GM18868 (cell line): Measurements from ENCODE around the gene TAAR9.
A peak's percentile ranks its signal among the peaks of the same experiment; 100 is the strongest.

Experiments used
- ATAC-seq: cut with Tn5 transposase; IDR thresholded peaks from one replicate; pipeline ENCODE4 v1.9.1; 2021; ENCODE audit warnings: mild to moderate bottlenecking, moderate library complexity; ENCODE audit not compliant: unreplicated experiment

TAAR9 gene, protein sequence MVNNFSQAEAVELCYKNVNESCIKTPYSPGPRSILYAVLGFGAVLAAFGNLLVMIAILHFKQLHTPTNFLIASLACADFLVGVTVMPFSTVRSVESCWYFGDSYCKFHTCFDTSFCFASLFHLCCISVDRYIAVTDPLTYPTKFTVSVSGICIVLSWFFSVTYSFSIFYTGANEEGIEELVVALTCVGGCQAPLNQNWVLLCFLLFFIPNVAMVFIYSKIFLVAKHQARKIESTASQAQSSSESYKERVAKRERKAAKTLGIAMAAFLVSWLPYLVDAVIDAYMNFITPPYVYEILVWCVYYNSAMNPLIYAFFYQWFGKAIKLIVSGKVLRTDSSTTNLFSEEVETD

DNA sequence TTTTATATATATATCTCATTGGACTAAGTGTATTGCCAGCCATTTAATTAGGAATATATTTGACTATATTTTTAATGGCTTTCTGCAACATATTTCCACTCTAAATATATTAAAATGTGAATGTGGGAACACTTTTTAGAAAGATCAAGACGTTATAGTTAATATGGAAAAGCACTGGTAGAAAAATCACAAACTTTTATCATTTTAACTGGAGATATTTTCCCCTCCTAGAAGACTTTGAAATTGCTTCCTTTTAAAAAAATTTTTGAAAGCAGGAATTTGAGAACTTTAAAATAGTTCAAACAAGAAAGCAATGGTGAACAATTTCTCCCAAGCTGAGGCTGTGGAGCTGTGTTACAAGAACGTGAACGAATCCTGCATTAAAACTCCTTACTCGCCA is at the start of gene TAAR9:
TSS of gene TAAR9 (plus strand) at position 301 of the 400 bp plus-strand sequence. CDS start at position 314, 13 bp downstream.
- ATAC-seq, result no peak

DNA sequence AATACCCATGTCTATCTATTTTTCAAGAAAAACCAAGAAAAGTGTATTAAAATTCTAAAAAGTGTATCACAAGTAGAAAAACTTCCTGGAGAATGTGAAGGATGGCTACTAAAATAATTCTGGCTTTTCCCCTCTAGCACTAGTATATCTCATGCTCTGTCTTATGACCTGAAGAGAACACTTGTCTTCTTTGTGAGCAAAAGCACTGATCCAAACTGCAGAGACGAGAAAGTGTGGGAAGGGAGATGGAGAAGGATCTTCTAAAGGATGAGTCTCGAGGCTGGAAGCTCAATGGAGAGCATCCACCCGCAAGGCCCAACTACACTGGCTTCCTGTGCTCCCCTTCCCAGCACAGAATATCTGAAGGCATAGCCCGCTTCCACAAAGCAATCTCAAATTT is 48.7 kb upstream of the TAAR9 start:
- no peak for ATAC-seq

DNA sequence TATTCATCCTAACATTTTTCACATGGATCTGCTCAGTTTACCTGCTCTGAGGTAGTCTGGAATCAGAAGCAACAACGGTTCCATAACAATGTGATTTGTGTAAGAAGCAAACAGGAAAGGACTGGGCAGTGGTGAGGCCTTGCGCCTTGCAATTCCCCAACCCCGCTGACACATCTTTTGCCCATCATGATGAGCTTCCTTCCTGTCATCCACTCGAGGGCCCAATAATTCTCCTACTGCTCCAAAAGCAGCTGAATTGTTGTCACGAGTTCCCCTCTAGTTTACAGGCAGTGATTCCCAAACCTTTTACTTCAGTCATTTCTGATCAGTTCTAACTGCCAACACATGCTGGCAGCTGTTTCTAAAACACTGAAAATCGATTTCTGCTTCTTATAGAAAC is 48.1 kb upstream of the TAAR9 start:
- ATAC-seq, result no peak

DNA sequence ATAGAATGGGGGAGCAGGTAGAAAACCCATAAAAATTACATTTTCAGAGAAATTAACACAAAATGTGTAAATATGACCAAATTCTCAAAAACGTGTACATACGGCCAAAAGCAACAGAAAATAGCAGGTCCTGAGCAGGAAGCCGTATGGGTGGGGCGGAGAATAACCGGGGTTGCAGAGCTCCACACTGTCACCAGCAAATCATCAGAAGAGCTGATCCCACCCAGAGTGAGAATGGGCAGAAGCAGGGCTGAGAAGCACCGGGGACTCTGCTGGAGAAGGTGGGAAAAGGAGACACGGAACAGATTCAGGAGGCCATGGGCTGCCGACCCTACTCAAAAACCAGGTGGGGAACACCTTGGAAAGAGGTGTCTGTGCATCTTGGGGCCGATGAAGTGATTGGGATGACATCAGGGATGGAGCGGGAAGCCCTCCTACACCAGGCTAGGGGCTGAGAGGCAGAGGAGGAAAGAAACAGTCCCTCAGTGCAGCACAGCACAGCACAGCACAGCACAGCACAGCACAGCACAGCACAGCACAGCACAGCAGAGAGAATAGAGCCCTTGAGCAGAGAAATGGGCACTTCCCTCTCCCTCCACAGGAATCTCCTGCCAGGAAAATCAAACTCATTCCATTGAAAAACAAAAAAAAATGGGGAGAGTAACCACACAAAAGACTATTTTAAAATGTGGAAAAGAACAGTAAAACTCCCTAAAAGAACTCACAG is 47.4 kb upstream of the TAAR9 start:
- no peak for ATAC-seq

DNA sequence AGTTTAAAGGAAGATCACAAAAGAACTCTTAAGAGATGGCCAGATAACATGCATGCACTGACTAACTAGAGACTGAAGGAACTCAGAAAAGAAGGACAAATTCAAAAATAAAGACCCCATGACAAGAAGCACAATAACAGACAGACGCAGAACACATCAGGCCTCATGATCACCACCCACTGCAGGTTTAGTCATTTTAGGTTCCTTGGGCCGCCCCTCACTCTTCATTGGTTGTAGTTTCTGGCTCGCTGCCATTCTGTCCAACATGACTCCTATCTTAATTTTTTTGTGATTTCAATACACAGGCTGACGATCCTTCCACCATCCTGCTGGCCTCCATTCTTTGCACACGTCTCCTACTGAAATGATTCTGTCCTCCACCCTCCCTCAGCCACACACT is 46.8 kb upstream of the TAAR9 start:
- no peak for ATAC-seq

DNA sequence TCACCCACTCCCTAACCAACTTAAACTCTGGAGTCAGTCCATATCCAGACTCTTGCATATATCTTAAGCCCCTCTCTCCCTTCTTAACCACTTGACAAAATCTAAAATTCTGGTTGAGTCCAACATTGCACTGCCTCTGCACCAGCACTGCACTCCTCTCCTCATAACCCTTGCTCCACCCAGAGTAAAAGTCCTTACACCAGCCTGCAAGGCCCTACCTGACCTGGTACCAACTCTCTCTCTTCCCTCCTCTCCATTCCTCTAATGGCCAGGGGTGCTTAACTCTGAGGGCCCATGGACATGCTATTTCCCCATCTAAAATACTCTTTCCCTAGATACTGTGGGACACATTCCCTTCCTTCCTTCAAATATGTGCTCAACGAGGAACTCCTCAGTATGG is 46.2 kb upstream of the TAAR9 start:
- ATAC-seq, result no peak

DNA sequence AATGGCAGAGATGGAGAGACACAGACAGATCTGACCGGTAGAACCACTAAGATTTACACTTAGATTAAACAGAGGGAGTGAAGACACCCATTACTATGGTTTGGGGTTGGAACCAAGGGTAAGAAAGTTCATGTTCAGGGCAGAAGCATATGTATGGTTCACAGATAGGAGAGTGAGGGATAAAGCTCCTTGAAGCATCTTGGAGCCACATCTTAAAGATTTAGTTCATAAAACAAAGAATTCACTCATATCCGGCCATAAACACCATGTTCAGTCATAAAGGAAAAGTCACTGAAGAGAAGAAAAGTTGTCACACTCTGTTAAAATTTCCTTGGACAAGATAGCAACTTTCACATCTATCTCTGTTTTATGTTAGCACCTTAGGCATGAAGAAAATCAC is 43.1 kb upstream of the TAAR9 start:
- peak; percentile 37 for ATAC-seq

DNA sequence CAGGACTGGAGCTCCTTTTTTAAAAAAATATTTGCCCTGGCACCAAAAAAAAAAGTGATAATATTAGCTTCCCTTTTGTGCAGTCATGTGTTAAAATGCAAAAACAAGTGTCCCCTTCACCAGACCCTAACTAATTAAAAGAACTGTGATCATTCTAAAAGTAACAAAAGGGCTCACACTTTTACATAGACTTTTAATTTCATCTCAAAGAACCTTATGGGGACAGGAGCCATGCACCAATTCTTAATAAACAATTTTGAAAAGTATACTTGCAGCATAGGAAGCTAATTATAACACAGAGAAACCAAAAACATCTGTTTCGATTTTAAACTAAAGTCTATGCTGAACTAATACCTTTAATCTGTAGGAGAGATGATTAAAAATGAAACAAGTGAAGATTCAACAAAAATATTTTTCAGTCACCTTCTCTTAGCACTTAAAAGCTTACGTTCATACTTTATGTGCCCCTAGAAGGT is 42.4 kb upstream of the TAAR9 start:
- ATAC-seq, result peak; percentile 54

DNA sequence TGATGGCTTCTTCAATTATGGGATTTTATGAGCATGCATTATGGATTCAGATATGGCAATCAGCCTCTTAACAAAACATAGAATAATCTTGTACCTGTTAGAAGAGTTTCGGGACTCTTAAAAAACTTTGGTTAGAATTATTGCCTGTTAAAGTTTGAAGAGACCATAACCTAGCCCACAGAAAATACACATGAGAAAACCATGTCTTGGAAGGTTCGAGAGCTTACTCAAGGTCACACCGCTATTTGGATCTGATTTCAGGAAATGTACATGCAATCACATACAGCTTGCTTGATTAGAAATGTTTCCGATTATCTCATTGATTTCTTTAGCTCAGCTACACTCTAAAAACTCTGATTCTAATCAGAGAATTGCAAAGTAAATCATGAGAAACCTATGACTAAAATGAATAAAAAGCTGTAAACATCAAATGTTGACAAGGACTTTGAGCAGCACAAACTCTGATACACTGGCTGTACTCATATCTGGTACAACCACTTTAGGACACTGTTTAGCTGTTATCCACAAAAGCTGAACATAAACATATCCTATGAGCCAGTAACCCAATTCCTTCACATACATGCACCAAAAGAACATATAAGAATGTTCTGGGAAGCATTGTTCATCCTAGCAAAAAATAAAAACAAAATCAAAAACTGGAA is 41.4 kb upstream of the TAAR9 start:
- ATAC-seq, result no peak

DNA sequence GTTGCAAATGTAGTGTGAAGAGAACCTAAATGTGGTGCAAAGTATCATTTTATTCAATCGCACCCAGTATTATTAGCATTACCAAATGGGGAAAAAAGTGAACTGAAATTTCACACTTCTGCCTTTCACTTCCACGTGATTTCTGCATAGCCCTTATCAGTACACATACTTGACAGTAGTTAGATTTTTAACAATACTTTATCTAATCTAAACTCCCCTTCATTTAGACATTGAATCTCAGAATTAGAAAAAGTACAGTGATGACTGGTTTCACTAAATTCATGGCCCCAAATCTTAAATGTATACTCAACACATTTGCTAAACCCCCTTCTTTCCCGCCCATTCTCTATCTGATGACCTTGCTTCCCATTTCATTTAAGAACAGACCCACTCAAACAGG is 39.4 kb upstream of the TAAR9 start:
- ATAC-seq, result peak; percentile 54

DNA sequence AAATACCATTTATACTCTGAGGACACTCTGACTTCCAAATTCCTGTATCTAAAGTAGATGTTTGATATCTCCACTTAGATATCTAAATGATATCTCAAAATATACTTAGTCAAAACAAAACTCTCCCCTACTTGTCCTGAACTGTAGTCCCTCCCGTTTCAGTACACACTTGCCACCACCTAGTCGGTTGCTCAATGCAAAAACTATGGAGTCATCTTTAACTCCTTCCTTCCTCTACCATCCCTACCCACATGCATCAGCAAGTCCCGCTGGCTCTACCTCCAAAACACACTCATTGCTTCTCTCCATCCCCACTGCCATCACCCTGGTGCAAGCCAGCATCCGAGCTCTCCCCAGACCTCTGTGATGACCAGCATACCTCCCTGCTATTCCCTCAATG is 38.3 kb upstream of the TAAR9 start:
- no peak for ATAC-seq

DNA sequence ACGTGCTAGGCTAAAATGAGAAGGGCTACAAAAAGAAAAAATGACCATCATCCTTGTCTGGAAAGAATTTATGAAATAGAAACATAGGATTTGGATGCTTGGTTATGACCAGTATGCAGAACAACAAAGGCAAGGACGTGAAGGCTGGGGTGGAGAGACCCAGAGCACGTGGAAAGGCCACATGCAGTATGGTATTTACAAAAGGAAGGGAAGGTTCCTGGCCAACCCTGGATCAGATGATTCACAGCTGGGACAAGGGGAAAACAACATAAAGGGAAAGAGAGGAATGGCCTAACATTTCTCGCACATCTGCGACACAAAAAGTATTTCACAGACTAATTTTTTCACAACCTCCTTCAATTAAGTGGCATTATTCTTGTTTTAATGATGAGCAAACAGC is 33.3 kb upstream of the TAAR9 start:
- ATAC-seq, result no peak

DNA sequence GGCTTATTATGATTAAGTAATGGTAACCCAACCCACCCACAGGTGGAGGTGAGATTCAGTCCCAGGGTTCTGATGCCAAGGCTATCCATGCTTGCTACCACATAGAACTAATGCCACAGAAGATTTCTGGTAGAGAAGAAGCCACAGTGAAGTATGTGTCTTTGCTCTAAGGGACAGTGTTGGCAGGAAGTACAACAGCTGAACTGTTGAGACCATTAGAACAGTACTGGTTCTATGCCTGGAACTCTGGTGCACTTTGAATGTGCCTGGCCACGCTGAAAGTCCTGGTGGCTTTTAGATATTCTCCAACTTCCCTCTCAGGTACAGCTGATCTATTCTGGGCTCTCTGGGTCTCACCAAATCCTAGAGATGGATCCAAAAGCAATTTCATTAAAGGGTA is 32.9 kb upstream of the TAAR9 start:
- no peak for ATAC-seq

DNA sequence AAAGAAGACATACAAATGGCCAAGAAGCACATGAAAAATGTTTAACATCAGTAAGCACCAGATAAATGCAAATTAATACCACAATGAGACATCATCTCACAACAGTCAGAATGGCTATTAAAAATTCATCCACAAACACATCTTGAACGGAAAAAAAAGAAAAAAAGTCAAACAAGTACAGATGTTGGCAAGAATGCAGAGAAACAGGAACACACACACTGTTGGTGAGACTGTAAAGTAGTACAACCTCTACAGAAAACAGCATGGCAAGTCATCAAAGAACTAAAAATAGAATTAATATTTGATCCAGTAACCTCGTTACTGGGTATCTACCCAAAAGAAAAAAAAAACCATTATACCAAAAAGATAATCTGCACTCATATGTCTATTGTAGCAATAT is 31.6 kb upstream of the TAAR9 start:
- ATAC-seq, result no peak

DNA sequence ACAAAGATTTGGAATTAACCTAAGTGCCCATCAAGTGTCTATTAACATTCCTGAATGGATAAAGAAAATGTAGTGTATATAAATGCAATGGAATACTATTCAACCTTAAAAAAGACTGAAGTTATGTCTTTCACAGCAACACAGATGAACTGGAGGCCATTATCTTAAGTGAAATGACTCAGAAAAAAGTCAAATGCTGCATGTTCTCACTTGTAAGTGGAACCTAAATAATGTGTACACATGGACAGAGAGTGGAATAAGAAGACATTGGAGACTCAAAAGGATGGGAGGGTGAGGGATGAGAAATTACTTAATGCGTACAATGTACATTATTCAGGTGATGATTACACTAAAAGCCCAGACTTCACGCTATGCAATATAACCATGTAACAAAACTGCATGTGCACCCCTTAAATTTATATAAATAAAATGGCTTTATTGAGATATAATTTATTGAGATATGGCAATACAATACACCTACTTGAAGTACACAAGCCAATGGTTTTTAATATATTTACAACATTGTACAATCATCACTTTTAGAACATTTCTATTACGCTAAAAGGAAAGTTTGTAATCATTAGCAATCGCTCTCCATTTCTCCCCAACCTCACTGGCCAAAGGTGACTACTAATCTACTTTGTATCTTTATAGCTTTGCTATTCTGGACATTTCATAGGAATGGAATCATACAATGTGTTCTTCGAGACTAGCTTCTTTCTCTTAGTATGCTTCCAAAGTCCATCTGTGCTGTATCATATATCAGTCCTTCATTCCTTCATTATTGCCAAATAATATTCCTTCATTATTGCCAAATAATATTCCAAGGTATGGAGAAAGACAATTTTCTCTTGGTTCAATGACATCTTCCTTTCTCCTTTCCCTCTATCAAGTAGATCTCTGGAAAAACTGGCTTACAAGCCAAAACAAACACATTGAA is 30.9 kb upstream of the TAAR9 start:
- no peak for ATAC-seq

DNA sequence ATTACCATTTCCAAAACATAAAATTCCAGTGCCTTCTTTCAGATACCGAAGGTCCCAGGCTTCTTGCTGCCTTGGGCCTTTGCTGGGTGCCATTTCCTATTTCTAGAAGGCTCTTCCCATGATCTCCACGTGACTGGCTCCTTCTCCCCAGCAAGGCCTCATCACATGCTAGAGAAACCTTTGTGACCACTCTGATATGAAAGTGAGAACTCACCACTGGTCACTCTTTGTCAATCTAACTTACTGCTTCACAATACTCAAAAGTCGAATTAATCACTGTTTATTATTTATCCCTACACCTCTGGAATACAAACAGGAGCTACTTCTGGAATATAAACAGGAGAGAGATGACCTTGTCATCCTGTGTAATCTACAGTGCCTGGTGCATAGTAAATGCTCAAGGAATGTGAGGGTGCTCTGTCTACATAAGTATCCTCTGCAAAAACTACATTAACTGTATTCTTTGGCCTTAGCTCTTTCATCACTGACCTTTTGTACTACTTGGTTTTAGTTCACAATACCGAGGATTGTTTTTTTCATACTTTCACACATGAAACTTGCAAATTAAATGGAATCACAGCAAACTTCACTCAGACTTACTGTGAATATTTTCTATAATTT is 26.8 kb upstream of the TAAR9 start:
- no peak for ATAC-seq

DNA sequence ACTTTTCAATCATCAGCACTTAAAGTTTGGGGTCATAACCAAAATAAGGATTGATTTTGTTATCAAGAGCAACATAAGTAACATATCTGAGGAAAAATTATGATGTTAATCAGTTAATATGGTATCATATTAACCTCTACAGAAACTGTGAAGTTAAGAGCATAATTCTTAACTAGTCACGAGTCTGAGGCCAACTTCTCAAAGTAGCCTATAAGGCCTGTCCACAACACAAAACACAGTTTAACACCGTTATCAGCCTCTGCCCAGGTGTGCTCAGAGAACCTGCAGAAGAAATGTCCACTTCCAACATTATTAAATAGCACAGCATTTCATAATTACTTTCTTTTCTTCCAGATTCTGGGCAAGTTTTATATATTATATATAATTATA is 26.3 kb upstream of the TAAR9 start:
- ATAC-seq, result no peak

DNA sequence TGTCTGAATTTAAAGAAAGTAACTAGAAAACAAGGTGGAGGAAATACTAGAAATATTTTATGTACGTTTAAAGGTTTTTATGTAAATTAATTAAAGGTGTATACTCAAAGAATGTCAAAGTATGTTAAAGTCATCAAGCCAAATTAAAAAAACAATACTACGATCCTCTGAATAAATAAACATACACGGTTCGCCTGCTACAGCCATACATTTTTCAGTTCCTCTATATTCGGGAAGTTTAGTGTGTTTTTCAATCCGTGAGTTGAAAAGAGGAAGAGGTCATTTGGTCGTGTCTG is 25.8 kb upstream of the TAAR9 start:
- ATAC-seq, result no peak

DNA sequence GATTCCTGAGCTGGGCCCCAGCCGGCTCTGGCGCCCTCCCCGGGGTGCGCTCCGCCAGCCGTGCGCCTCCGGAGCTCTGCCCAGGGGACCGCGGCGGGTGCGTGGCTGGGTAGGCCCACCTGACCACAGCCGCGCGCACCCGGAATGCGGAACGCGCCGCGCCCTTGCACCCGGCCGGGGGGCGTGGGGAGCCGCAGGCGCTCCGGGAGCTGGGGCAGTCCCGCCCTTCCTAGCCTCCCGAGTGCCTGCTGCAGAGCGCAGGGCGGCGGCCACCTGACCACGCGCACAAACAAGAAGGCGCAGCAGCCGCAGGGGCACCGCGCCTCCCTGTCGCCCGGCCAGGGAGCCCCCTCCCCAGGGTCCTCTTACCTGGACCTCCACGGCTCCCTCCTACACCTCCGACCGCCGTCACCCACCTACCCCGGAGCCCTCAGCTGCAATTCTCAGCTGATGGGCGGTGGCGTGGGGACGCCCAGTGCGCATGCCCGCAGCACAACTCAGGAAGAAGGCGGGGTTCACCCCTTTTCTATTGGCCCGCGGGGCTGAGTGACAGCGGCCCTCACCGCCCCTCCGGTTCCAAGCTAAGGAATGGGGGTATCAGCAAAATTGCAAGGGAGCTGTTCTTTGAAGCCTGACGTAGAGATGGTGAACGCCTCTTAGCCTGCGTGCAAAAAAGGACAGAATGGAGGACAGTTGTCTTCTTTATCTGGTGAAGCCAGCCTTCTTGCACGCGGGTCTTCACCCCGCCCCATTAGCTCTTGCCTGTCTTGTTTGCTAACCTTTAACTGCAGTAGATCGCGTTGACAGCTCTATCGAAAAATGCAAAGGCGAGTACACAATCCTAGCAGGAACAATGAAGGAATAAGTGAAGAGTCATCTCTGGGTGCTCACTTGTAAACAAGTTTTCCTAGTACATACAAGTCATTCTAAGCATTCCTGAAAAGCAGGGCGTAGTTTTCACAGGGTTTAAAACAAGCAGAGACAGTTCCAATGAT is 25.1 kb upstream of the TAAR9 start, which contains the start of gene STX7:
TSS of gene STX7 (minus strand) at position 479 of the 995 bp plus-strand sequence. CDS start 9,586 bp downstream, outside the sequence.
- ATAC-seq, result peak; percentile 90
